ENCODE measurements around the gene MZT2B.
"Not testable (repeated sequence)": the region's sequence is repeated elsewhere in the genome, so short reads cannot be mapped to it uniquely, and the experiment has no call there.

DNA sequence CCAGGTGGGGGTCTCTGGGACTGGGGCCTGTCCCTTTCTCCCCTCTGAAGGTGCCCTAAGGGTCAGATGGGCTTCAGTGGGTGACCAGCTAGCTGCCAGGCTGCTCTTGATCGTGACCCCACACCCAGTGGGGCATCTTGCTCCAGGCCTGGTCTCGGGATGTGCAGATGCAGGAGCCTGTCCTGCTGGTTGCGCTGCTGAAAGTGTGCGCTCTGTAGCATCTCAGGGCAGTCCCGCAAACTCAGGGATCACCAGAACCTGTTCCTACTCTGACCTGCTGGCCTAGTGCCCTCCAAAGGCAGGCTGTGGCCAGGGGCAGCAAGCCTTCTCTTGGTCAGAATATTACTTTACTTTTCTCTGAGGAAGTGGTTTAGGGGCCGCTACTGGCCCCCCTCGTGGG, 41.5 kb upstream of the MZT2B start:
- not testable (repeated sequence) for TF ChIP-seq ZZZ3 (CRISPR knock-in tag; IDR thresholded peaks at IDR 0.05; ENCODE audit: borderline replicate concordance); SKI (IDR thresholded peaks at IDR 0.05; ENCODE audit: partially characterized antibody); ZFP36L1 (CRISPR knock-in tag; IDR thresholded peaks at IDR 0.05); BHLHE40 (IDR thresholded peaks at IDR 0.05; ENCODE audit: low read length); FOXM1 (CRISPR knock-in tag; IDR thresholded peaks at IDR 0.05); SMAD3 (CRISPR knock-in tag; IDR thresholded peaks at IDR 0.05); GABPB1 (CRISPR knock-in tag; IDR thresholded peaks at IDR 0.05); ZNF597 (CRISPR knock-in tag; IDR thresholded peaks at IDR 0.05)
- TF ChIP-seq, protein P1, sequence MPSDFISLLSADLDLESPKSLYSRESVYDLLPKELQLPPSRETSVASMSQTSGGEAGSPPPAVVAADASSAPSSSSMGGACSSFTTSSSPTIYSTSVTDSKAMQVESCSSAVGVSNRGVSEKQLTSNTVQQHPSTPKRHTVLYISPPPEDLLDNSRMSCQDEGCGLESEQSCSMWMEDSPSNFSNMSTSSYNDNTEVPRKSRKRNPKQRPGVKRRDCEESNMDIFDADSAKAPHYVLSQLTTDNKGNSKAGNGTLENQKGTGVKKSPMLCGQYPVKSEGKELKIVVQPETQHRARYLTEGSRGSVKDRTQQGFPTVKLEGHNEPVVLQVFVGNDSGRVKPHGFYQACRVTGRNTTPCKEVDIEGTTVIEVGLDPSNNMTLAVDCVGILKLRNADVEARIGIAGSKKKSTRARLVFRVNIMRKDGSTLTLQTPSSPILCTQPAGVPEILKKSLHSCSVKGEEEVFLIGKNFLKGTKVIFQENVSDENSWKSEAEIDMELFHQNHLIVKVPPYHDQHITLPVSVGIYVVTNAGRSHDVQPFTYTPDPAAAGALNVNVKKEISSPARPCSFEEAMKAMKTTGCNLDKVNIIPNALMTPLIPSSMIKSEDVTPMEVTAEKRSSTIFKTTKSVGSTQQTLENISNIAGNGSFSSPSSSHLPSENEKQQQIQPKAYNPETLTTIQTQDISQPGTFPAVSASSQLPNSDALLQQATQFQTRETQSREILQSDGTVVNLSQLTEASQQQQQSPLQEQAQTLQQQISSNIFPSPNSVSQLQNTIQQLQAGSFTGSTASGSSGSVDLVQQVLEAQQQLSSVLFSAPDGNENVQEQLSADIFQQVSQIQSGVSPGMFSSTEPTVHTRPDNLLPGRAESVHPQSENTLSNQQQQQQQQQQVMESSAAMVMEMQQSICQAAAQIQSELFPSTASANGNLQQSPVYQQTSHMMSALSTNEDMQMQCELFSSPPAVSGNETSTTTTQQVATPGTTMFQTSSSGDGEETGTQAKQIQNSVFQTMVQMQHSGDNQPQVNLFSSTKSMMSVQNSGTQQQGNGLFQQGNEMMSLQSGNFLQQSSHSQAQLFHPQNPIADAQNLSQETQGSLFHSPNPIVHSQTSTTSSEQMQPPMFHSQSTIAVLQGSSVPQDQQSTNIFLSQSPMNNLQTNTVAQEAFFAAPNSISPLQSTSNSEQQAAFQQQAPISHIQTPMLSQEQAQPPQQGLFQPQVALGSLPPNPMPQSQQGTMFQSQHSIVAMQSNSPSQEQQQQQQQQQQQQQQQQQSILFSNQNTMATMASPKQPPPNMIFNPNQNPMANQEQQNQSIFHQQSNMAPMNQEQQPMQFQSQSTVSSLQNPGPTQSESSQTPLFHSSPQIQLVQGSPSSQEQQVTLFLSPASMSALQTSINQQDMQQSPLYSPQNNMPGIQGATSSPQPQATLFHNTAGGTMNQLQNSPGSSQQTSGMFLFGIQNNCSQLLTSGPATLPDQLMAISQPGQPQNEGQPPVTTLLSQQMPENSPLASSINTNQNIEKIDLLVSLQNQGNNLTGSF (CRISPR knock-in tag; IDR thresholded peaks at IDR 0.05), result not testable (repeated sequence)
- TF ChIP-seq, protein P2, sequence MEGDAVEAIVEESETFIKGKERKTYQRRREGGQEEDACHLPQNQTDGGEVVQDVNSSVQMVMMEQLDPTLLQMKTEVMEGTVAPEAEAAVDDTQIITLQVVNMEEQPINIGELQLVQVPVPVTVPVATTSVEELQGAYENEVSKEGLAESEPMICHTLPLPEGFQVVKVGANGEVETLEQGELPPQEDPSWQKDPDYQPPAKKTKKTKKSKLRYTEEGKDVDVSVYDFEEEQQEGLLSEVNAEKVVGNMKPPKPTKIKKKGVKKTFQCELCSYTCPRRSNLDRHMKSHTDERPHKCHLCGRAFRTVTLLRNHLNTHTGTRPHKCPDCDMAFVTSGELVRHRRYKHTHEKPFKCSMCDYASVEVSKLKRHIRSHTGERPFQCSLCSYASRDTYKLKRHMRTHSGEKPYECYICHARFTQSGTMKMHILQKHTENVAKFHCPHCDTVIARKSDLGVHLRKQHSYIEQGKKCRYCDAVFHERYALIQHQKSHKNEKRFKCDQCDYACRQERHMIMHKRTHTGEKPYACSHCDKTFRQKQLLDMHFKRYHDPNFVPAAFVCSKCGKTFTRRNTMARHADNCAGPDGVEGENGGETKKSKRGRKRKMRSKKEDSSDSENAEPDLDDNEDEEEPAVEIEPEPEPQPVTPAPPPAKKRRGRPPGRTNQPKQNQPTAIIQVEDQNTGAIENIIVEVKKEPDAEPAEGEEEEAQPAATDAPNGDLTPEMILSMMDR (CRISPR knock-in tag; IDR thresholded peaks at IDR 0.05), result not testable (repeated sequence)

Data from HepG2 (cell line).